NCI-H1092 (cell line): ENCODE measurements around the gene TCF12.

Experiments used
- DNase-seq: peaks from one replicate; lab custom pipeline; 2025; lab: John Stamatoyannopoulos, UW

TCF12 gene

DNA sequence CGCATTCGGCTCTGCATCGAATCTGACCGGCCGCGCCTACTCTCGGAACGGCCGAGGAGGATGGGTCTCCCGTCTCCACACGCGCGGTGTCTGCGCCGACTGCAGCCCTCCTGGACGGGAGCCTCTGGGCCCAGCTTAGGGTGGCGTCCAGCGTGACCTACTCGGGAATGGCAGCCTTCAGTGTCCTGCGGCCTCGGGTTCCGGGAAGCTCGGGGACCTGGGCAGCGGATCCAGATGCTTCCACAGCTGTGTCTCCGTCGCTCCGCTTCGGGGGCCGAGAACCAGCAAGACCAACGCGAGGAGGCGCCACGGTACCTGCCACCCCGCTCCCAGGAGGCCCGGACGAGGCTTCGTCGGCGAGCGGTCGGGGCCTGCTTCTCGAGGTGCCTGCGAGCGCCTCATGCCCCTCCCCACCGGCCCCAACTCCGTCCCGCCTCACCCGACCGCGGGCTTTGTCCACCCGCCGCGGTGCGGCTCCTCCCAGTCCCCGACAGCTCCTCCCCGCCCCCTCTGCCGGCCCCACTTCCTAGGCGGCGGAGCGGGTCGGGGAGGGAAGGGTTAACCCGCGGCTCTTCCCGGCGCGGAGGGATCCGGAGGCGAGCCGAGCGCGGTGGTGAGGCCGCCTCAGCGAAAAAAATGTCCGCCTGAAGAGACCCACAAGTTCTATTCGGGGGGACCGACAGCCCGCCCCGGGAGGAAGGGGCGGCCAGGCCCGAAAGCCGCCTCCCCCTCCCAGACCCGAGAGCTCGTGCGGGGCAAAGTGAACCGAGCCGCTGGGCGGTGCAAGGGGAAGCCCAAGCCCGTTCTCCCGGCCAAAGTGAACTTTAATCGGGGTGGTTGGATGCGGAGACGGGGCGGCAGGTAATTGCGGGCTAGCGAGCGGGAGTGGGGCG lies at the start of gene TCF12:
TSS of gene TCF12 (plus strand) at position 599 of the 893 bp plus-strand sequence. CDS start 1,270 bp downstream, outside the sequence.
- peak; percentile 84 for DNase-seq

DNA sequence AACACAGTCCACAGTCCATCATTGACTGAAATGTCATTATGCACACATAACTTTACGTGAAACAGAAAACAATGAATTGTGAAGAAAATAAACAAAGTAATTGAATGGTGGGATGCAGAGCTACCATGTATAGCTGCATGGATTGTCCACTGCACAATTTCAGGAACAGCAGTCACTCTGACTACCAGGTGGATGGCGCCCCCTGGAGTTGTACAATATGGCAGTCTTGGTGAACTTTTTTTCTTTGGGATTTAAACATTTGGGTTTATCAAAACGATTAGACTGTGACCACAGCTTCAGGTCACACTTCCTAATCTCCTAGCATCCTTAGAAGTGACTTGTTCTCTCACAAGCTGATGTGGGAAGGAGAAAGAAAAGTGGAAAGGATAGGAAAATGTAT lies 48.9 kb upstream of the TCF12 start:
- no peak for DNase-seq

DNA sequence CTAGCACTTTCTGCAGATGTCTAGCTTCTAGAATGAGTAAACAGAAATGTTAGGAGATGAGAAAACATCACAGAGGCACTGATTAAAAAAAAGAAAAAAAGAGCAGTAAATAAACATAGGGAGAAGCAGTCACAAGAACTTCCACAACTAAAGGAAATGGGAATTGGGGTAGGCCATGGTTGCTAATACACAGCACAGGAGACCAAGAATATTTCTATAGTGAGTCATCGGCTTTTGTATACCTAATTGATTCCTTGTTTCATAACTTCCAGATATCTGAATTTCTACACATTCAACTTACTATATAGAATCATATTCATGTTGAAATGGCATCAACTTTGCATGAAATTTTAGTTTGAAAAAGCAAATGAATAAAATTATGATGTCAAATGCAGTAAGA lies 47.3 kb upstream of the TCF12 start:
- no peak for DNase-seq

- no peak for DNase-seq
Measured at GRCh38 chr15:56871867-56872266, 46.6 kb upstream of the TCF12 start.

GRCh38 chr15:56877255-56877970 lies 41.0 kb upstream of the TCF12 start:
- no peak for DNase-seq

- DNase-seq: no peak
Measured at GRCh38 chr15:56879502-56879901, 38.9 kb upstream of the TCF12 start.

GRCh38 chr15:56883088-56883487 lies 35.4 kb upstream of the TCF12 start:
- no peak for DNase-seq

GRCh38 chr15:56886363-56886931 lies 32.0 kb upstream of the TCF12 start:
- no peak for DNase-seq

DNA sequence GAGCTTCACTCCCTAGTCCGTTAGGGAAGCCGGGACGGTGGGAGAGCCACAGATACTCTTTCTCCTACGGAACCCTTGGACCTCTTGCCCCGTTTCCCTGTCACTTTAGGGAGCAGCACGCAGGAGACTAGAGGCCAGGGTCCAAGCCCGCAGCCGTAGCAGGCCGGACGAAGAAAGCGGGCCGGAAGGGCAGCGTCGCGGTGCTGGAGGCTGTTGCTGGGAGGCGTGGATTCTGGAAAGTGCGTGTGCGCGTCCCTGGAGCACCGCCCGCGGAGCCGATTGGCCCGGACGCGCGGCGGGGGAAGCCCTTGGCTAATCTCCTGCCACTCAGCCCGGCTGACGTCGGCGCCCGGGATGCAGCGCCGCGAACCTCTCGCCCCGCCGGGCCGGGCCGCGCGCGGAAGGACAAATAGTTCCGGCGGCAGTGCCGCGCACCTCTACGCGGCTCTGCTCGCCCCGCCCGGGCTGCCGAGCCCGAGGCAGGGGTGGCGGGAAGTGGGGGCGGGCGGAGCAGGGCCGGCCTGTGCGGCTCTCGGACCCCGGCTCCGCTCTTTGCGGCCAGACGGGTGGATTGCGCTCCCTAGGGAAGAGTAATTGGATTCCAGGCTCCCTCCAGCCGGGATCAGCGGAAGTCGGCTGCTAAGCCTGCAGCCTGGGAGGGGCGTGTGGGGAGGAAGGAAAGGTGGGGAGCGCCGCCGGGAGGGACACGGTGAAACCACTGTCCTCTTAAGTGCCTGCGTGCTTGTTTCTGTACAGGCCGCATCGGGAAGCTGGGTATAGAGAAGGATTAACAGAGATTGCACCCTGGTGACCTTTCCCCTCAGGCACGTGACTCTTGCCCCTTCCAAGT lies 31.3 kb upstream of the TCF12 start:
- peak; percentile 86 for DNase-seq

DNA sequence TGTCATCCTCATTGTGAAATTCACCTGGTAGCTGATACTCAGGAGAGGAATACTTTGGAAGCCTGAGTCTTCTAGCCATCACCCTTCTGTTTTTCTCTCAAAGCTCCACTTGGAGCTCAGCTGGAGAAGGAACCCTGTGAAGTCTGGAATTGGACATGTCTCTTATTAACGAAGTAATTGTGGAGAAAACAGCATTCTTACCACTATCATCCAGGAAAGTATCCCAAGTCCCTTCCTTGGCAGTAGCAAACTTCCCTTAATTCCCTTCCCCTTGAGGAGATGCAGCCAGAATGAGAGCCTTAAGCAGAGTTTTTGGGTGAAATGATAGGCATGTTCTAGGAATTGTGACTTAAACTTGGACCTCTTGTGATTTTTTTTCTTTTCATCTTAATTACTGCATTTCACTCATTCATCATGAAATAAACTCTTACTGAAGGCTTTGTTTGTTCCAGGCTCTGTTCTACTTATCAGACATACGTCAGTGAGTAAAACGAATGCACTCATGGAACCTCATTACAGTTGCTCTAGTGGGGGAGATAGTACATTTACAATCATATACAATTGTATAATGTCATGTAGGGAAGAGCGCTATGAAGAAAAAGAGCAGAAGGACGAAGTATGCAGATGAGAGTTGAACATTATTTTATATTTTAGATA lies 30.5 kb upstream of the TCF12 start:
- no peak for DNase-seq

GRCh38 chr15:56890038-56890437 lies 28.4 kb upstream of the TCF12 start:
- no peak for DNase-seq

- DNase-seq: no peak
Measured at GRCh38 chr15:56891852-56892440, 26.5 kb upstream of the TCF12 start.

GRCh38 chr15:56892659-56893363 lies 25.6 kb upstream of the TCF12 start:
- no peak for DNase-seq

DNA sequence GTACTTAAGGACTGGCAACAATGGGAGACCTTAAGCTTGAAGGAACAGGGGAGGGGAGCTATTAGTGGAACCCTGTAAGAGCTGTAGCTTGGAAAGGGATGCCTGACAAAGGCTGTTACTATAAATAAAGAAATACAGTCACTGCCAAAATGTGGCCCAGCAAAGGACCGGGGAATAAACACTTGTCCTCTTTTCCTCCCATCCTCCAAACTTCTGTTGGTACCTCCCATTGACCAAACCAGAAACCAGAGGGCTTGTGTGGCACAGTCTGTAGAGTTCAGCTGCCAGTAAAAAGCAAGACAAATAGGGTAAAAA lies 25.1 kb upstream of the TCF12 start:
- no peak for DNase-seq

DNA sequence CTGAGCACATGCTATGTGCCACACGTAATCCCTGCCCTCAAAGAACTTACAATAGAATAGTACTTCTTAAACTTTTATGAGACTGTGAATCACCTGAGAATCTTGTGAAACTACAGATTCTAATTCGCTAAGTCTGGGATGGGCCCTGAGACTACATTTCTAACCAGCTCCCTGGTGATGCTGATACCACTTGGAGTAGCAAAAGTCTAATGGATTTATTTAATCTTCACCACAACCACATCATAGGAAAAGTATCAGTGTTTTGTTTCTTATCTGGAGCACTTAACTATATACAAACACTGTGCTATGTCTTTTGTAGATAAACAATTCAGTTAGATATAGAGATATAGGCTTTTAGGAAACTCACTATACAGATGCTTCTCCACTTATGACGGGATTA lies 23.8 kb upstream of the TCF12 start:
- DNase-seq: no peak

DNA sequence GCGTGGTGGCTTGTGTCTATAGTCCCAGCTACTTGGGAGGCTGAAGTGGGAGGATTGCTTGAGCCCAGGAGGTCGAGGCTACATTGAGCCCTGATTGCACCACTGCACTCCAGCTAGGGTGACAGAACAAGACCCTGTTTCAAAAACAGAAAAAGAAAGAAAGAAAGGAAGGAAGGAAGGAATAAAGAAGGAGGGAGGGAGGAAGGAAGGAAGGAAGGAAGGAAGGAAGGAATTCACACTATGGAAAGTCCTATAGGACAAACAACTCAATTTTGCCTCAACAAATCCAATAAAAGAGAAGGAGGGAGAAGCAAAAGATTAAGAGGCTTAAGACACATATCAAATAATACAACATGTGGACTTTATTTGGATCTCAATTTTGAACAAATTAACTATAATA lies 16.5 kb upstream of the TCF12 start:
- no peak for DNase-seq

GRCh38 chr15:56906766-56907165 lies 11.7 kb upstream of the TCF12 start:
- no peak for DNase-seq

- no peak for DNase-seq
Measured at GRCh38 chr15:56910801-56911200, 7.6 kb upstream of the TCF12 start.

GRCh38 chr15:56913241-56913640 lies 5.2 kb upstream of the TCF12 start:
- no peak for DNase-seq

- DNase-seq: no peak
Measured at GRCh38 chr15:56913670-56914069, 4.8 kb upstream of the TCF12 start.

DNA sequence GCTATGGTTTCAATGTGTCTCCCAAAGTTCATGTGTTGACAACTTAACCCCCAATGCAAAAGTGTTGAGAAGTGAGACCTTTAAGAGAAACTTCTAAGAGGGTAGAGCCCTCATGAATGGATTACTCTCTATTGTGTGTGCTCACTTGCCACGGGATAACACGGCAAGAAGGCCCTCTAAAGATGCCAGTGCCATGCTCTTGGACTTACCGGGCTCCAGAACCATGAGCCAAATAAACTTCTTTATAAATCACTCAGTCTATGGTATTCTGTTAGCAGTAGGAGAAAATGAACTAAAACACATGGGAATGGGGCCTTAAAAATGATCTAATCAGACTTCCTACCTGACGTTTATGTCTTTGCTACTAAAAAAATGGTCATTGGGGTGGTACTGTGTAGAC lies 2.6 kb upstream of the TCF12 start:
- no peak for DNase-seq
